Loucy (cell line): ENCODE measurements around the gene GADL1.

ENCODE experiments used
- H2AFZ ChIP-seq: fragments of 200-600 bp; sonication (generic); 2 replicates; pipeline ENCODE4 v1.6.0; 2016; ENCODE audit warnings: antibody characterized with exemption, mild to moderate bottlenecking, low read length, moderate library complexity
- H3F3A ChIP-seq: fragments of 200-600 bp; 2 replicates; pipeline ENCODE4 v1.6.0; 2016; ENCODE audit warnings: antibody characterized with exemption, low read depth, mild to moderate bottlenecking
- H3K27me3 ChIP-seq: fragments of 200-600 bp; sonication (generic); 2 replicates; pipeline ENCODE4 v1.6.1; 2014; ENCODE audit warnings: low read length, mild to moderate bottlenecking; ENCODE audit not compliant: insufficient read depth, poor library complexity, severe bottlenecking
- H3K36me3 ChIP-seq: fragments of 200-600 bp; sonication (generic); 2 replicates; pipeline ENCODE4 v1.6.1; 2016; ENCODE audit warnings: low read length; ENCODE audit not compliant: insufficient read depth
- H3K4me1 ChIP-seq: fragments of 200-600 bp; sonication (generic); 2 replicates; pipeline ENCODE4 v1.5.1; 2014; ENCODE audit warnings: low read length, mild to moderate bottlenecking; ENCODE audit not compliant: insufficient read depth, poor library complexity, severe bottlenecking
- H3K4me2 ChIP-seq: fragments of 200-600 bp; sonication (generic); 2 replicates; pipeline ENCODE4 v1.6.0; 2014; ENCODE audit warnings: antibody characterized with exemption, low read length, low read depth, mild to moderate bottlenecking; ENCODE audit not compliant: poor library complexity, severe bottlenecking
- H3K4me3 ChIP-seq: fragments of 200-600 bp; sonication (generic); 2 replicates; pipeline ENCODE4 v1.5.1; 2014; ENCODE audit warnings: low read length, mild to moderate bottlenecking, mixed read lengths; ENCODE audit not compliant: poor library complexity, severe bottlenecking
- H3K79me2 ChIP-seq: fragments of 200-600 bp; sonication (generic); 2 replicates; pipeline ENCODE4 v1.6.1; 2014; ENCODE audit warnings: low read length; ENCODE audit not compliant: insufficient read depth
- H3K9ac ChIP-seq: fragments of 200-600 bp; sonication (generic); 2 replicates; pipeline ENCODE4 v1.6.0; 2014; ENCODE audit warnings: mild to moderate bottlenecking, low read depth, low read length, moderate library complexity; ENCODE audit not compliant: poor library complexity, severe bottlenecking
- H3K9me2 ChIP-seq: fragments of 200-600 bp; sonication (generic); replicated peaks from 2 replicates; pipeline ENCODE4 v1.6.1; 2016; ENCODE audit warnings: low read depth, low read length, mixed read lengths
- H3K9me3 ChIP-seq: fragments of 200-600 bp; sonication (generic); 2 replicates; pipeline ENCODE4 v1.6.1; 2014; ENCODE audit warnings: mild to moderate bottlenecking, antibody characterized with exemption, low read length, low read depth; ENCODE audit not compliant: insufficient read depth
- H4K20me1 ChIP-seq: fragments of 200-600 bp; sonication (generic); 2 replicates; pipeline ENCODE4 v1.6.0; 2014; ENCODE audit warnings: antibody characterized with exemption, low read length, mild to moderate bottlenecking; ENCODE audit not compliant: insufficient read depth, poor library complexity, severe bottlenecking
- CTCF ChIP-seq: fragments of 200-600 bp; sonication (generic); conservative IDR thresholded peaks from 2 replicates; pipeline ENCODE4 v1.5.1; 2014; ENCODE audit warnings: mild to moderate bottlenecking, antibody characterized with exemption, low read length
- EZH2phosphoT487 ChIP-seq: fragments of 200-600 bp; IDR thresholded peaks from 2 replicates; pipeline ENCODE4 v1.6.1; 2018; ENCODE audit warnings: antibody characterized with exemption, mild to moderate bottlenecking, moderate library complexity, borderline replicate concordance

Gene GADL1

GRCh38 chr3:30694148-30694547 lies 200.3 kb downstream of the GADL1 start:
- H2AFZ ChIP-seq, result no peak overlapping the region
- no peak overlapping the region for H3K4me2 ChIP-seq
- no peaks in the 10 kb centered on the region for H3K9me3 ChIP-seq
- H3K4me3 ChIP-seq, result no peak overlapping the region
- H3K9me2 ChIP-seq, result no peaks in the 10 kb centered on the region
- no peak overlapping the region for H3K9ac ChIP-seq
- TF ChIP-seq CTCF, result no peak
- TF ChIP-seq EZH2phosphoT487, result no peak
- H3K27me3 ChIP-seq, result no peaks in the 10 kb centered on the region
- H4K20me1 ChIP-seq, result no peaks in the 10 kb centered on the region
- H3K4me1 ChIP-seq, result peaks cover 4% of the 10 kb centered on the region
- no peaks in the 10 kb centered on the region; the same call in 1 of the 2 replicates for H3F3A ChIP-seq
- peaks cover 65% of the 10 kb centered on the region for H3K36me3 ChIP-seq
- no peaks in the 10 kb centered on the region for H3K79me2 ChIP-seq

- Histone ChIP-seq H3K4me3 (no peak overlapping the region), H3K4me1 (peaks cover 4% of the 10 kb centered on the region), H3K9ac (no peak overlapping the region), H3K9me3 (no peaks in the 10 kb centered on the region), H3K4me2 (no peak overlapping the region), H2AFZ (no peak overlapping the region), H3K9me2 (no peaks in the 10 kb centered on the region), H3K27me3 (no peaks in the 10 kb centered on the region), H4K20me1 (no peaks in the 10 kb centered on the region), H3K79me2 (no peaks in the 10 kb centered on the region), H3F3A (no peaks in the 10 kb centered on the region; the same call in 1 of the 2 replicates), H3K36me3 (peaks cover 70% of the 10 kb centered on the region)
- TF ChIP-seq CTCF (peak; percentile 95), EZH2phosphoT487 (no peak)
Observed at GRCh38 chr3:30693470-30694120, 200.9 kb downstream of the GADL1 start.

- H3K4me2 ChIP-seq, result no peak overlapping the region
- TF ChIP-seq CTCF, result no peak
- no peak for TF ChIP-seq EZH2phosphoT487
- peaks cover 4% of the 10 kb centered on the region for H3K4me1 ChIP-seq
- no peak overlapping the region for H2AFZ ChIP-seq
- H3K4me3 ChIP-seq, result no peak overlapping the region
- H3F3A ChIP-seq, result no peaks in the 10 kb centered on the region; the same call in 1 of the 2 replicates
- peaks cover 80% of the 10 kb centered on the region for H3K36me3 ChIP-seq
- no peaks in the 10 kb centered on the region for H3K9me2 ChIP-seq
- H4K20me1 ChIP-seq, result no peaks in the 10 kb centered on the region
- H3K27me3 ChIP-seq, result no peaks in the 10 kb centered on the region
- no peak overlapping the region for H3K9ac ChIP-seq
- no peaks in the 10 kb centered on the region for H3K79me2 ChIP-seq
- H3K9me3 ChIP-seq, result no peaks in the 10 kb centered on the region
Observed at GRCh38 chr3:30692498-30693130, 201.8 kb downstream of the GADL1 start.
